Ecto neural progenitor cell (in vitro differentiated cells): ENCODE measurements around the gene LUC7L.

Experiments used
- DNase-seq: peaks from one replicate; pipeline ENCODE4 v3.0.0-alpha.2; 2018; ENCODE audit warnings: low spot score

Gene LUC7L

GRCh38 chr16:140175-140857 lies 88.9 kb downstream of the LUC7L start:
- no peak for DNase-seq
